GM21360 (cell line): ENCODE data around the gene CLOCK.

Experiments used
- ATAC-seq: cut with Tn5 transposase; IDR thresholded peaks from one replicate; pipeline ENCODE4 v1.9.1; 2021; ENCODE audit warnings: mild to moderate bottlenecking, moderate library complexity; ENCODE audit not compliant: unreplicated experiment

The CLOCK gene

DNA sequence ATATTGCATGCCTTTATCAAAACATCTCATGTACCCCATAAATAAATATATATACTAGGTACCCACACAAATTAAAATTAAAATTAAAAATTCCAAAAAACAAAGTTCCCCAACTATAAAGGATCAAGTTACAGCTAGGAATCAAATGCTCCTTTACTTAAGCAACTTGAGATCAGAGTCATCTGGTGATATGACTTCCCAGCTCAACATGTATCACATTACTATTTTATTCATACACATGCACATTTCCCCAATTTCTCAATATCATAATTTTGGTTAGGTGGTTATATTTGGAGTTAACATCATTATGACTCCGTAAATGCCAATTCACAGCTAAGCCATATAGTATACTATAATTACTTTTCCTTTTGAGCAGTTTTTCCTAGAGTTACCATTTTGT lies 60.9 kb downstream of the CLOCK start:
- no peak for ATAC-seq

DNA sequence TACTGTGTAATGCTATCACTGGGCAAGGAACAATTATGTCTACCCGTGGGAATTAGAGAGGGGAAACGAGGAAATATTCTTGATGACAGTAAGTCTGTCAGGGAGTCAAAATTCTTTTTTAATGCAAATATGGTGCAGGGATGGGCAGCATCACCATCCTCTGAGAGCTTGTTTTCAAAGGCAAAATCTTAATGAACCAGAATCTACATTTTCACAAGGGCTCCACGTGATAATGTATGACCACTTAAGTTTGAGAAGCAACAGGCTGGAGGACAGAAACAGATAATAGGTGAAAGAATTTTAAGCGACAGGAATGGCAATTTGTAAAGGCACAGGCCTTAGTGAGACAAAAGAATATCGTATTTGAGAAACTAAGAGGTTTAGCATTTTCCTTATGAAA lies 63.4 kb downstream of the CLOCK start:
- ATAC-seq: no peak

DNA sequence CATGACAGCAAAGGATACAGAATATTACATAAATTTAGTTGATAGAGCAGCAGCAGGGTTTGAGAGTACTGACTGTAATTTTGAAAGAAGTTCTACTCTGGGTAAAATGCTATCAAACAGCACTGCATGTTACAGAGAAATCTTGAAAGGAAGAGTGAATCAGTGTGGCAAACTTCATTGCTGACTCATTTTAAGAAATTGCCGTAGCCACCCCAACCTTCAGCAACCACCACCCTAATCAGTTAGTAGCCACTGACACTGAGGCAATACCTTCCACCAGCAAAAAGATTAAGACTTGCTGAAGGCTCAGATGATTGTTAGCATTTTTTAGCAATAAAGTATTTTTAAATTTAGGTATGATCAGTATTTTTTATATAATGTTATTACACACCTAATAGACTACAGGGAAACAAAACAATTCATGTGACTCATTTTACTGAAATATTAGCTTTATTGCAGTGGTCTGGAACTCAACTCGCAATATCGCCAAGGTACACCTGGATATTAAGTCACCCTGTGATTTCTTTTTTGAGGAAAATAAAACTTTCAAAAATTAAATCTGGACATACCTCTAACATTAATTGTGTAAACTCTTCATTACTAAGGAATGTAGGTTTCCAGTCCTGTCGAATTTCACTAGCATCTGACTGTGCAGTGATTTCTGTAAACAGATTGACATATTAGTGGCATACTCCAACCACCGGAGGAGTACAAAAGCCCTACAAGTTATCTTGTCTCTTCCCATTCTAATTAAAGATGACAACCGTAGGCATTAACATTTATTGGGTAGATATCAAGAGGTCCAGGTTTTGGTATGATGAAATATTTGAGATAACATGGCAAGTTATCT lies 71.1 kb downstream of the CLOCK start:
- ATAC-seq: no peak

DNA sequence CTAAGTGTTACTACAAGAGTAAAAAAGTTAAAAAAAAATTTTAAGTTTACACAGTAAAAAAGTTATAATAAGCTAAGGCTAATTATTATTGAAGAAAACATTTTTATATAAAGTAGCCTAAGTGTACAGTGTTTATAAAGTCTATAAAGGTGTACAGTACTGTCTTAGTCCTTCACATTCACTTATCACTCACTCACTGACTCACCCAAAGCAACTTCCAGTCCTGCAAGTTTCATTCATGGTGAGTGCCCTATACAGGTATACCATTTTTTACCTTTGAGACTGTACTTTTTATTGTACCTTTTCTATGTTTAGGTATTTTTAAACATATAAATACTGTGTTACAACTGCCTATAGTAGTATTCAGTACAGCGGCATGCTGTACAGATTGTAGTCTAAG lies 76.7 kb downstream of the CLOCK start:
- ATAC-seq: no peak

DNA sequence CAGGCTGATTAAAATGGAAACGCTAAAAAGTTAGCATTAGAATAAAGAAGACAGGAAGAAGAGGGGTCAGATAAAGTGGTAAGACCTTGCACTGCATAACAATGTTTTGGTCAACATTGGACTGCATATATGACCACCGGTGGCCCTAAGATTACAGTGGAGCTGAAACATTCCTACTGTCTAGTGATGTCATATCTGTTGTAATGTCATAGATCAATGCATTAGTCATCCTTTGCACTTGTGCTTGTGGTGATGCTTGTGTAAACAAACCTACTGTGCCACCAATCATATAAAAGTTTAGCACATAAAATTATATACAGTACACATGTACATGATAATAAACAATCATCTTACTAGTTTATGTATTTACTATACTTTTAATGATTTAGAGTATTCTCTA lies 78.0 kb downstream of the CLOCK start:
- no peak for ATAC-seq

DNA sequence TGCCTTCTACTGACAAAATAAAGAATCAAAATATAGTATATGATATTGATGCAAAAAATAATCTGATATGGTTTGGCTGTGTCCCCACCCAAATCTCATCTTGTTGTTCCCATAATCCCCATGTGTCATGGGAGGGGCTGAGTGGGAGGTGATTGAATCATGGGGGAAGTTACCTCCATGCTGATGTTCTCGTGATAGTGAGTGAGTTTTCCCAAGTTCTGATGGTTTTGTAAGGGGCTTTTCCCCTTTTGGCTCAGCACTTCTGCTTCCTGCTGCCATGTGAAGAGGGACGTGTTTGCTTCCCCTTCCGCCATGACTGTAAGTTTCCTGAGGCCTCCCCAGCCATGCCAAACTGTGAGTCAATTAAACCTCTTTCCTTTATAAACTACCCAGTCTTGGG lies 80.7 kb downstream of the CLOCK start:
- ATAC-seq: no peak

DNA sequence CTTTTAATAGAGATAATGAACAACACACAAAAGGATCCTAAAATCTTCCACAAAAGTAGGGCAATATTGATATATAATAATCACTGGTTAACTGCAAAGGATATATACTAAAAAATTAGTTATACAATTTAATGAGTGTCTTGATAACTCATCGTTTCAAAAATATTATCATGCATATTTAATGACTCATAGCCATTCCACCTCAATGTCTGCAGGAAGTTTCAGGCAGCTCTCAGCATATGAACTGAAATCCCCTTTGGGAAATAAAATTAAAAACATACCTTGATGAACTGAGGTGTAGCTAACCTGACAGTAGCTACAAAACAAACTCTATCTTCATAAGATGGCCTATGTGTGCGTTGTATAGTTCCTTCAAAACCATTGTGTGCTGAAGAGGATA lies 88.1 kb downstream of the CLOCK start:
- ATAC-seq: no peak

DNA sequence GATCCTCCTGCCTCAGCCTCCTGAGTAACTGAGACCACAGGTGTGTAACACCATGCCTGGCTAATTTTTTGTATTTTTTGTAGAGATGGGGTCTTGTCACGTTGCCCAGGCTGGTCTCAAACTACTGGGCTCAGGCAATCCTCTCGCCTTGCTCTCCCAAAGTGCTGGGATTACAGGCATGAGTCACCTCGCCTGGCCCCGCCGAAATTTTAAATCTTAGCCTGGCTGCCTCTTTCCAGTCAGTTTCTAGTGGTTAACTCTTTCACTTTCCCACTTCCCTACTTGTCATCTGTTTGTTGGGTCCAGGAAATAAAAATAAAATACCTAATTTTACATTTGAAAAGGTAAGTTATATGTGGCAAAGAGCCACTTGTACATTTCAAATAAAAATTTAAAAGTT lies 88.5 kb downstream of the CLOCK start:
- no peak for ATAC-seq

DNA sequence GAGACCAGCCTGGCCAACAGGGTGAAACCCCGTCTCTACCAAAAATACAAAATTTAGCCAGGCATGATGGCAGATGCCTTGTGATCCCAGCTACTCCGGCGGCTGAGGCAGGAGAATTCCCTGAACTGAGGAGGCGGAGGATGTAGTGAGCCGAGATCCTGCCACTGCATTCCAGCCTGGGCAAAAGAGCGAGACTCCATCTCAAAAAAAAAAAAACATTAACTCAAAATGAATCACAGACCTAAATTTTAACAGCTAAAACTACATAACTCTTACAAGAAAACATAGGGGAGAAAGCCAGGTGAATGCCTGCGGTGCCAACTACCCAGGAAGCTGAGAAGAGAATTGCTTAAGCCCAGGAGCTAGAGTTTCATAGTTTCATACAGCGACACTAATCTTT lies 96.1 kb downstream of the CLOCK start:
- ATAC-seq: no peak

DNA sequence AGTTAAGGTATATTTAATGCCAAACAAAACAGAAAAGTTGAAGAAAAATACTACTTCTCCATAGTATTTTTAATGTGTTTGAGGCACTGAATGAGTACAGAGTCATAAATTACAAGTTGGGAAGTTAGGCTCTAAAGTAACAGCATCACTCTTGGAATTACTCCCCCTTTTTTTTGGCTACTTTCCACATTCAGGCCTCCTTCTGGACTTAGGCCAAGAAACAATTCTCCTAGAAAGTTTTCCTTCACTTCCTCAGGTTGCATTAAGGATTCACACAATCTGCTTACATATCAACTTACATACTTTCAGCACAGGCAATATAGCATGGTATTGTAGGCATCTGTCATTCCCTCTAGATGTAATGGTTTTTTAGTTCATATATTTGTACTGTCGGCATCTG lies 98.9 kb downstream of the CLOCK start:
- no peak for ATAC-seq

DNA sequence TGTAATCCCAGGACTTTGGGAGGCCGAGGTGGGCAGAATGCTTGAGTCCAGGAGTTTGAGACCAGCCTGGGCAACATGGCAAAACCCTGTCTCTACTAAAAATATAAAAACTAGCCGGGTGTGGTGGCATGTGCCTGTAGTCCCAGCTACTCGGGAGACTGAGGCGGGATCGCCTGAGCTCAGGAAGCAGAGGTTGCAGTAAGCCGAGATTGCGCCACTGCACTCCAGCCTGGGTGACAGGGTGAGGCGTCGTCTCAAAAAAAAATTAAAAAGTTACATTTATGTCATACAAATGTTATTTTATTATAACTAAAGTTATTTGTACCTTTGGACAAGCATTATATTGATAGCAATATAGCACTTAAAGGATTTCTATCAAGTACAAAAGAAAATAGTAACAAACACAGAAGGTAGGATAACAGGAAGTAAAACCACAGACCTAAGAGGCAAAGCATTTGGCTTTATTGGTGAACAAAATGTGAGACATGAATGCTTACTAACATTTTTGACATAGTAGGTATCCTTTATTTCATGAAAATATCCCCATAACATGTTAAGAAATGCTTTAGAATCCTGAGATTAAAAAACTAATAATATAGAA lies 99.5 kb downstream of the CLOCK start:
- no peak for ATAC-seq

DNA sequence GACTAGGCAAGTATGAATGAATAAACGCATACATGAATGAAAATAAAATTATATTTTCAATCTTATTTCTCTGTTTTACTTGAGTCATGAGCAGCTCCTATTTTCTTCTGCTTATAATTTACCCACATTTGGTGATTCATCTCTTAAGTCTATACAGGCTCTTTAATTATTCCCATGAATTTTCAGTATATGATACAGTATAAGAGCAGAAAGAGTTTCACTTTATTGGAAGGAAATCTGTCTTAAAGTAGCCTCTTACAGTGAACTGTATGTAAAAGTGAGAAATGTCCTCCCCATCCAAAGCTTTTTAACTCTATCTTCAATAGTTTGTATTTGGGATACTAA lies 100.2 kb downstream of the CLOCK start:
- no peak for ATAC-seq

DNA sequence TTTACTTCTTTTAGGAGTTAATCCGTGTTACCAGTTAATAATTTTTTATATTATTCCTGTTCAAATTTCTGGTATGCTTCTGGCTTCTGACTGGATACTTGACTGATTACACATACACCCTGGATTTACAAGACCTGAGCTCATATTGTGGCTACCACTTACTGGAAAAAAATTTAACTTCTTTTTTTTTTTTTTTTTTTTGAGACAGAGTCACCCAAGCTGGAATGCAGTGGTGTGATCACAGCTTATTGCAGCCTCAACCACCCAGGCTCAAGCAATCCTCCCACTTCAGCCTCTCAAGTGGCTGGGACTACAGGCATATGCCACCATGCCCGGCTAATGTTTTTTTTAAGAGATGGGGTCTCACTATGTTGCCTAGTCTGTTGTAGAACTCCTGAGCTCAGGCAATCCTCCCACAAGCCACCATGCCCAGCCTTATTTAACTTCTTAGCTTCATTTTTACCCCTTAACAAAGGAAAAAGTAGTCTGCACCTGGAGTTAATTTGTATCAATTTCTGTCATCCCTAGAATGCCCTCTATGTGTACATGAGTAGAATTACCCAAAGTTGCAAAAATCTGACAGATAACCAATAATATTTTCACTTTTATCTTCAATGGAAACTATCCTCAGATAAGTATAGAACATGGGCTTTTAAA lies 100.7 kb downstream of the CLOCK start:
- no peak for ATAC-seq

DNA sequence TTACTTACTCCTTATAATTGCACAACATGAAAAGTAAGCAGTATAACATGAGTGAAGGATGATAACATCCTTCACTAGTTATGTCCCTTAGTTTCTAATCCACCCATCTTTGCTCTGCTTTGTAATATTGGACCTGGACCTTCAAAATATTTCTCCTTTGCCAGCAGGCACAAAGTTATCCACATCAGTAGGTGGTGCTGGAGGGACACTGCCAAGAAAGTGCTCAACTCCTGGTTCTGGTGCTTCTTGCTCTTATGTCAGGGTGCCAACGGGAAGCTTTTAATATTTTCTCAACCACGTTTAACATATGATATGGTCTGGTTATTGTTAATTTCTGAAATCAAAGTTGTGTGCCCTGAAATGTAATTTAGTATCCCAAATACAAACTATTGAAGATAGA lies 101.9 kb downstream of the CLOCK start:
- no peak for ATAC-seq

DNA sequence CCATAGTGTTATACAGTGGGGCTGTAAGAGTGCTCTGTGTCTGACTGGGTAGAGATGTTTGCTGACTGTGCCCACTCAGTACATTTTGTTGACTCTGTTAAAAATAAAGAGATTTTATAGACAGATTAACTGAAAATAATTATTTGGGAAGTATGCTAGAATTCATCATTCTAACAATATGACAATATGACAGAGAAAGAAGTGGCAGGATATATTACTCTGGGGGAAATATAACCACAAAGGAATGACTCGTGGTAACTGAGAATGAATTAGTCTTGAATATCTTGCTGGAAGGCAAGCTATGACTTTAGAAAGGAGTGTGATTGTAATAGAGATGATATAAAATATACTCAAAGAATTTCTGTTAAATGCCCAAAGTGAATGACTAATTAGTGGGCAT lies 104.2 kb downstream of the CLOCK start:
- ATAC-seq: no peak

DNA sequence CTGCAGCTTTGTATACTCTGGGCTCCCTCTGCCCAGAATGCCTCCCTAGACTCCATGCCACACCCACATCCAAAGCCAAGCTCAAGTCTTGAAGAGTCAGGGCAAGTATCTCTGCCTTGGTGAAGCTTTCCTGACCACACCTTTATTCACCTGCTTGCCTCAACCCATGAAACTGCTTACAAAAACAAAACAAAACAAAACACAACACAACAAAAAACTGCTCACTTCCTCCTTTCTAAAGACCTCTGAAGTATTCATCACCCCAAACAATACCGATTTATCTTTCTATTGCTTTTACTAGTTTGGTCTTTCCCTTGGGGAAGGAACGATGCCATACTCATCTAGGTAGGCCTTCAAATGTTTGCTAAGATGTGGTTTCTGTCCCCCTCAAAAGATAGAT lies 105.9 kb downstream of the CLOCK start:
- no peak for ATAC-seq

DNA sequence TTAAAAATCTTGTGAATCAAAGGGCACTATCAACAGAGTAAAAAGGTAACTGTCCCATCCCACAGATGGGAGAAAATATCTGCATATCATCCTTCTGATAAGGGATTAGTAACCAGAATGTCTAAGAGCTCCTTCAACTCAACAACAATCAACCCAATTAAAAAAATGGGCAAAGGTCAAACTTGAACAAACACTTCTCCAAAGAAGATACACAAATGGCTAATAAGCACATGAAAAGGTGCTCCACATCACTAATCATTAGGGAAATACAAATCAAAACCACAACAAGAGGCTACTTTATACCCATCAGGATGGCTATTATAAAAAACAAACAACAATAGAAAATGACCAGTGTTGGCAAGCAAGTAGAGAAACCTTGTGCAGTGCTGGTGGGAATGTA lies 107.7 kb downstream of the CLOCK start:
- no peak for ATAC-seq

DNA sequence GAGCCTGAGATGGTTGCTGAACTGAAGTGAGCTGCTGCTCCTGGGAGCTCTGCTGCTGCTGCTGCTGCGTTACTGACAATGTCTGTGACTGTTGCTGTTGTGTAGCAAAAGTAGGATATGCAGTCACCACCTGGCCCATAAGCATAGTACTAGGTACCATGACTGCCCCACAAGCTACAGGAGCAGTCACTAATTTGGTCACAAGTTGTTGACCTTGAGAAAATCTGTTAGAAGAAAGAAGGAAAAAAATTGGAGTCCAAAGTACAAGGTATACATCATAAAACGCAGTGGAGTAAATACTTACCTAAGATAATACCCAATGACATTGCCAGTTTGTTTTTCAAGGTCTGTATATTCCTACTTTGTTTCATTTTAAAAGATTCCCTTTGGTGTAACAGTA lies 108.4 kb downstream of the CLOCK start:
- ATAC-seq: no peak

DNA sequence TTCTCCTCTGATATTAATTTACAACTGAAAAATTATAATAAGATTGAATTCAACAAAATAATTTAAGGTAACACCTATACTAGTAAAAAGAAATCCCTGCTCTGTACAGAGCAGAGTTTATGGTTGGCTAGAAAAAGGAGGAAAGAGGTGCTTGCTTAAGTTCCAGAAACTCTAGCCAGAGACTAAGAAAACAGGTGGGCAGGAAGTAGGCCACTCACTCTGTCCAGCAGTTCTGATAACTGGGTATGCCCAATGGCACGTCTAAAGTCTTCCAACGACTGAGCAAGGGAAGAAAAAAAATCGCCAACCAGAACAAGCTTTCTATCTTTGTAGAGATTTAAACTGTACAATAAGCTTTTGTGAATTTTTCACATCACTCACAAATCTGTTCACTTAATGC lies 108.9 kb downstream of the CLOCK start:
- no peak for ATAC-seq

DNA sequence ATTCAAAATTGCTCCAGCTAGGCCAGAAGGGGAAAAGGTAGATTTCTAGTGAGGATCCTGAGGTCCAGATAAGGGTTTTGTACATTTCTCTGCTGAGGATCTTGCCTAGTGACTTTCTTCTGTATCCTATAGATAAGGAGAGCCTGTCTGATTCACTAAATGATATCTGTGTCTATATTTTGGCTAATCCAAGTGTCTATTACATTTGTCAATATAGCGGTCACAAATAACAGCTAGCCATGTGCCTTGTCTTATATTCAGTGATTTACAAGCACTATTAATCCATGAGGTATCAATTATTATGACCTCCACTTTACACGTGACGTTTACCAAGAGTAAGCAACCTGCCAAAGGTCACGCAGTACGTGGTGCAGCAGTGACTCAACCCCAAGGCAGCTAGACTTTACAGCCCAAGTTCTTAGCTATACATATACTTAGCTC lies 109.3 kb downstream of the CLOCK start:
- no peak for ATAC-seq

DNA sequence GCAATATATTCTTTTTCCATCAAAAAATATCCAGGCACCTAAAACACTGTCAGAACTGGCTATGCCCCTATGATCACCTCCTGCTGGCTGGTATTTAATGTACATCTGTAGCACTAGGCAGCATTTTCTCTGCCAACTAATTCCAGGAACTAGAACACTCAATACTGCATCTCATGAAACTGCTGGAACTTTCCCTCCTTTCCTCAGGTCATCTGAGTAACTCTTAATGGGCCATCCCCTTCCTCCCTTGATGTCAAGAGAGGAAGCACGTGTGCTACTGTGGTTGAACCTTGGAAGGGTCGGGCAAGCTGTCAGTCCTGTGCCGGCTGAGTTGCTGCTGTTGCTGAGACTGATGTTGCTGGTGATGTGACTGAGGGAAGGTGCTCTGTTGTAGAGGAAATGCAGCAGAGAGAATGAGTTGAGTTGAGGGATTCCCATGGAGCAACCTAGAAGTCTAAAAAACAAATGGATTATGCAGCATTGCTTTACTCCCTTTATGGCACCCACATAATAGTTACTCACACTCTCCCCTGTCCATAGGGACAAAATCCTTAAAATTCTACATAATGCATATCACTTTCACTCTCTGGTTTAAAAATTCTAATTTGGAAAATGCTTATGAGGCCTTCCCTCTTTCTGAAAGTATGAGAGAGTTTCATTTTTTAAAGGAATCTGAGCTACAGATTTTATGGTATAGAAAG lies 111.4 kb downstream of the CLOCK start:
- no peak for ATAC-seq
